Pancreas (tissue), 10 donors: ENCODE results near the gene GLS2. TPM values are rescaled to one million over a fixed set of nuclear protein-coding genes. Genes with fewer than 3 reads are reported as not detected.

Experiments
- ATAC-seq, 4 donors: fragments of 200-7000 bp; cut with Tn5 transposase; one replicate each; pipeline versions ENCODE4 v1.8.0 to v1.9.1; 2020; ENCODE audit warnings: mild to moderate bottlenecking in 4 of 4, moderate library complexity in 4 of 4
- DNase-seq, 6 donors: peaks; one replicate each; pipeline ENCODE4 v3.0.0-alpha.2; 2020
- FAIRE-seq: peaks from 2 replicates; lab custom pipeline; 2012; peaks lifted over from hg19 to GRCh38; lab: Jason Lieb, UNC
- H3K27ac ChIP-seq, 4 donors: fragments of 200-600 bp; sonication (generic); 1 replicate in 3 of 4; 2 replicates in 1 of 4; pipeline versions ENCODE4 v1.5.0 to v1.8.0; 2020
- H3K27me3 ChIP-seq, 4 donors: fragments of 200-600 bp; one replicate each; pipeline ENCODE4 v1.8.0; 2021
- H3K36me3 ChIP-seq, 3 donors: fragments of 200-600 bp; sonication (generic) in 1 of 3; one replicate each; pipeline versions ENCODE4 v1.5.0 to v1.8.0; 2020 to 2021
- H3K4me1 ChIP-seq, 3 donors: fragments of 200-600 bp; one replicate each; pipeline ENCODE4 v1.8.0; 2021
- H3K4me3 ChIP-seq, 4 donors: fragments of 200-600 bp; sonication (generic) in 2 of 4; one replicate each; pipeline versions ENCODE4 v1.5.0 to v1.8.0; 2020 to 2021
- H3K9me3 ChIP-seq, 4 donors: fragments of 200-600 bp; one replicate each; pipeline ENCODE4 v1.8.0; 2021
- CTCF ChIP-seq, 4 donors: fragments of 200-600 bp; sonication (generic) in 3 of 4; IDR thresholded peaks; one replicate each; pipeline versions ENCODE4 v1.5.0 to v1.8.0; 2021; ENCODE audit warnings: antibody characterized with exemption in 4 of 4
- WGBS, 2 donors: extraction: QIAGEN DNeasy Blood & Tissue Kit; methylation state at CpG; one replicate each; pipeline ENCODE4 v1.1.7; 2013; 5-methylcytosine and 5-hydroxymethylcytosine counted together
- intact Hi-C, 3 donors: fragments of 100-400 bp; cut with DNase I; formaldehyde crosslinking; loops; one replicate each; pipeline versions ENCODE4 v1.11.1 to v1.14.2; 2022
- polyA plus RNA-seq, 2 donors: library from polyadenylated mRNA; stranded (reverse); fragments of 200-250 nt; gene quantifications; one replicate each; pipeline ENCODE4 v1.2.3, GENCODE V29; 2013
- total RNA-seq, 6 donors: library from RNA; stranded (reverse); fragmentation: NEBNext Ultra II Directional in 4 of 6; extraction: Animal tissue kit (Norgen Biotek cat#: 25700) in 4 of 6; gene quantifications; one replicate each; pipeline versions ENCODE4 v1.2.1 to v1.2.4, GENCODE V29; 2021 to 2023
- donor health status: healthy with polysubstance abuse.
- donor health status: DM: no; HTN: no; CAD: no; lungs with moderate emphysema.
- donor health status: DM: no; HTN: no; CAD: no.
- donor health status: control.
- donor health status: control.
- donor health status: Bipolar disorder and iron deficiency.
- donor health status: DM: yes; HTN: yes; CAD: no.
- donor health status: DM: no; HTN: no; CAD: no.
- donor health status: DM: no; HTN: no; CAD: no.
- donor health status: DM: yes; HTN: yes; CAD: no.

Gene GLS2
- total and polyA plus RNA-seq, 8 donors = 14.6 to 49.1 (median 32.9) TPM

- Histone ChIP-seq H3K27ac (no peak overlapping the region), H3K27me3 (no peaks in the 10 kb centered on the region), H3K36me3 (no peaks in the 10 kb centered on the region), H3K9me3 (no peaks in the 10 kb centered on the region), H3K4me1 (peaks cover 0 to 3% (median 0%) of the 10 kb centered on the region in 3 donors), H3K4me3 (no peak overlapping the region)
- DNase-seq = no peak
- no peak for FAIRE-seq
- TF ChIP-seq CTCF (IDR thresholded peaks at IDR 0.05) = no peak
- intact Hi-C loops = no loop called here
- no peak for ATAC-seq
Measured at GRCh38 chr12:56490360-56490759, 2.4 kb upstream of the GLS2 start.

GRCh38 chr12:56487448-56488040, 417 bp downstream of the GLS2 start:
- intact Hi-C loops = no loop called here
- FAIRE-seq (no peak), DNase-seq (peak; percentile 56 to 91 (median 76)), ATAC-seq (peak; percentile 65 to 76 (median 74))
- Histone ChIP-seq H3K36me3 (no peaks in the 10 kb centered on the region), H3K4me3 (peak overlapping the region; percentile 67 to 79 (median 73)), H3K27ac (peak overlapping the region; percentile 65 to 83 (median 81)), H3K27me3 (no peaks in the 10 kb centered on the region), H3K9me3 (no peaks in the 10 kb centered on the region), H3K4me1 (peaks cover 0 to 3% (median 0%) of the 10 kb centered on the region in 3 donors)
- WGBS, 2 donors = 1% methylated on average over 43 to 44 of the region's 44 CpGs
- no peak for TF ChIP-seq CTCF (IDR thresholded peaks at IDR 0.05)

GRCh38 chr12:56486694-56487093, 1.3 kb downstream of the GLS2 start:
- H3K4me1 ChIP-seq = peaks cover 0 to 3% (median 0%) of the 10 kb centered on the region in 3 donors
- no peaks in the 10 kb centered on the region for H3K9me3 ChIP-seq
- DNase-seq = no peak
- H3K4me3 ChIP-seq = peak overlapping the region in 3 of 4 donors; percentile 67 to 77 (median 69)
- TF ChIP-seq CTCF (IDR thresholded peaks at IDR 0.05) = no peak
- ATAC-seq = no peak
- intact Hi-C loops = no loop called here
- 80 to 86% methylated on average over 12 of the region's 12 CpGs for whole genome bisulfite sequencing, 2 donors
- no peaks in the 10 kb centered on the region for H3K36me3 ChIP-seq
- H3K27ac ChIP-seq = no peak overlapping the region
- FAIRE-seq = no peak
- H3K27me3 ChIP-seq = no peaks in the 10 kb centered on the region

GRCh38 chr12:56484566-56484965, 3.4 kb downstream of the GLS2 start:
- H3K36me3 ChIP-seq = no peaks in the 10 kb centered on the region
- H3K9me3 ChIP-seq = no peaks in the 10 kb centered on the region
- no peak overlapping the region for H3K27ac ChIP-seq
- no peaks in the 10 kb centered on the region for H3K27me3 ChIP-seq
- H3K4me1 ChIP-seq = peaks cover 0 to 3% (median 0%) of the 10 kb centered on the region in 3 donors
- ATAC-seq (no peak), DNase-seq (no peak), FAIRE-seq (no peak)
- intact Hi-C loops = no loop called here
- no peak for TF ChIP-seq CTCF (IDR thresholded peaks at IDR 0.05)
- H3K4me3 ChIP-seq = no peak overlapping the region
- WGBS, 2 donors = 83 to 88% methylated on average over 1 of the region's 1 CpG

GRCh38 chr12:56479625-56480024, 8.3 kb downstream of the GLS2 start:
- 95 to 96% methylated on average over 7 of the region's 7 CpGs for WGBS, 2 donors
- DNase-seq (no peak), ATAC-seq (no peak), FAIRE-seq (no peak)
- Histone ChIP-seq H3K27ac (no peak overlapping the region), H3K4me1 (peaks cover 12 to 21% (median 16%) of the 10 kb centered on the region in 3 donors), H3K4me3 (no peak overlapping the region), H3K27me3 (no peaks in the 10 kb centered on the region), H3K9me3 (no peaks in the 10 kb centered on the region), H3K36me3 (peaks cover 0 to 5% (median 0%) of the 10 kb centered on the region in 3 donors)
- intact Hi-C loops = no loop called here
- TF ChIP-seq CTCF (IDR thresholded peaks at IDR 0.05) = no peak
